Umbilical cord (tissue), 2 donors: ENCODE results near the gene CLIP3. TPM values are rescaled to one million over a fixed set of nuclear protein-coding genes. Genes with fewer than 3 reads are reported as not detected.
A peak's percentile ranks its signal among the peaks of the same experiment; 100 is the strongest.
"Not testable (repeated sequence)": the region's sequence is repeated elsewhere in the genome, so short reads cannot be mapped to it uniquely, and the experiment has no call there.

Source experiments
- DNase-seq: peaks from one replicate; pipeline ENCODE4 v3.0.0-alpha.2; 2015; ENCODE audit warnings: low spot score
- total RNA-seq: library from RNA; depleted of rRNA; stranded (reverse); fragments of >200 nt; gene quantifications from one replicate; pipeline ENCODE4 v1.2.3, GENCODE V29; 2014; ENCODE audit warnings: low replicate concordance; ENCODE audit not compliant: insufficient read depth

The CLIP3 gene
- total RNA-seq, 1 donor from 2014 or later = 3.9 TPM

GRCh38 chr19:36008336-36008978, 24.2 kb downstream of the CLIP3 start, which contains the start of gene SYNE4:
SYNE4 (minus strand) TSS chr19:36008813; CDS start chr19:36008681, 132 bp downstream.
- no peak for DNase-seq

DNA sequence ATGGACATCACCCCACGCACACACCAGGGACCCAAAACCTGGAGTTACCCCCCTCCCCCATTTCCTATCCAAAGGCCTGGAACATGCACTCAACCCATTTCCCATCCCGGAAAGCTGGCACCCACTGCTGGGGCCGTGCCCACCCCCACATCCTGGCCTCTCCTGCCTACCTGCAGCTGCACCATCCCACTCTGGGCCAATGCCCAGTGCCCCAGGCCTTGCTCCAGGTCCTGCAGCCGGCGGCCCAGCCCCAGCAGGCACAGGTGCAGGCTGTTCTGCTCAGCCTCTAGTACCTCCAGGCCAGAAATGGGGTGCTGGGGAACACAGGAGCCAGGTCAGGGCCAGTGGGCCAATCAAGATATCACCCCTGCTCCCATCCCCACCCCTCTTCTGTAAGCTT, 25.7 kb downstream of the CLIP3 start:
- no peak for DNase-seq

- no peak for DNase-seq
Observed at GRCh38 chr19:36003284-36003683, 29.4 kb downstream of the CLIP3 start.

- no peak for DNase-seq
Observed at GRCh38 chr19:36001605-36002004, 31.1 kb downstream of the CLIP3 start.

DNA sequence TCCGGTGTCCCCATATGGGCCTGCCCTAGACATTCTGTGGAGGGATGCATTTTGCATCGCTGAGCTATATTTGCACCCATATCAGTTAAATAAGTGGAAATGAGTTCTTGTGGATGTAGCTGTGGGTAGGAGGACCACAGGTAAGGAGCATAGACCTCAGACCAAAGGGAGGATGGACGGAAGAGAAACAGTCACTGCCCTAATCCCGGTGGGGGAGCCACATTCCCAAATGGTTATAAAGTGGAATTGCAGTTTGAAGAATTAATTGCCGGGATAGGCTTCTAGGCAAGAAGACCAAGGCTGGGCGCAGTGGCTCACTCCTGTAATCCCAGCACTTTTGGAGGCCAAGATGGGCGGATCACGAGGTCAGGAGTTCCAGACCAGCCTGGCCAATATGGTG, 35.9 kb downstream of the CLIP3 start:
- no peak for DNase-seq

DNA sequence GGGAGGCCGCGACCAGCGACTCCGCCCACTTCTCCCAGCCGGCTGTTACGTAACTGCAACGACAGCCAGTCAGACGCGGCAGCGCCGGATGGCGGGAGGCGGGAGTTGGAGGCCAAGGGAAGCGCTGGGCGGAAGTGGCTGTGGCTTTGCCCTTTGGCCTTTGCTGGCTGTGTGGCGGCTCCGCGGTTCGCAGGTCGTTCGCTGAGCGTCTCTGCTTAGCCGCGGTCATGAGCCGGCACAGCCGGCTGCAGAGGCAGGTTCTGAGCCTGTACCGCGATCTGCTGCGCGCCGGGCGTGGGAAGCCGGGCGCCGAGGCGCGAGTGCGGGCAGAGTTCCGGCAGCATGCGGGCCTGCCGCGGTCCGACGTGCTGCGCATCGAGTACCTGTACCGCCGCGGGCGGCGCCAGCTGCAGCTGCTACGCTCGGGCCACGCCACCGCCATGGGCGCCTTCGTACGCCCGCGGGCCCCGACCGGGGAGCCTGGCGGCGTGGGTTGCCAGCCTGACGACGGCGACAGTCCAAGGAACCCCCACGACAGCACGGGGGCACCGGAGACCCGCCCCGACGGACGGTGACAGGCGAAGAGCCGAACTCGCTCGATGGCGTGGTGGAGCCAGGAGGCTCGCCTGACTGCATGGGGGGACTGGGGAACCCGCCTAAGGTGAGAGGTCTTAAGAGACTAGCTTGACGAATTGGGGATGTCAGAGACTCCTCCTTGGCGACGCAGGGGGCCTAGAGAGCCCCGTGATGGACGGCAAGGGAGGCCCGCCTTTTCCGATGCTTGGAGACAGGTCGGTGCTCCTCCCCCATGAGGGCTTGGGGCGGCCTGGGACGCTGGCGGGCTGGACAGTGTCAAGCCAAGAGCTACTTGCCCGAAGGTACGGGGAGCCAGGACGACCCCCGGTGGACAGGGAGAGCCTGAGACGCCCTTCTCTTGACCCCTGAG, 37.4 kb downstream of the CLIP3 start, which contains the start of gene SDHAF1:
SDHAF1 (plus strand) TSS at position 141 of the 946 bp plus-strand sequence; CDS start at position 228, 87 bp downstream.
- peak; percentile 97 for DNase-seq

DNA sequence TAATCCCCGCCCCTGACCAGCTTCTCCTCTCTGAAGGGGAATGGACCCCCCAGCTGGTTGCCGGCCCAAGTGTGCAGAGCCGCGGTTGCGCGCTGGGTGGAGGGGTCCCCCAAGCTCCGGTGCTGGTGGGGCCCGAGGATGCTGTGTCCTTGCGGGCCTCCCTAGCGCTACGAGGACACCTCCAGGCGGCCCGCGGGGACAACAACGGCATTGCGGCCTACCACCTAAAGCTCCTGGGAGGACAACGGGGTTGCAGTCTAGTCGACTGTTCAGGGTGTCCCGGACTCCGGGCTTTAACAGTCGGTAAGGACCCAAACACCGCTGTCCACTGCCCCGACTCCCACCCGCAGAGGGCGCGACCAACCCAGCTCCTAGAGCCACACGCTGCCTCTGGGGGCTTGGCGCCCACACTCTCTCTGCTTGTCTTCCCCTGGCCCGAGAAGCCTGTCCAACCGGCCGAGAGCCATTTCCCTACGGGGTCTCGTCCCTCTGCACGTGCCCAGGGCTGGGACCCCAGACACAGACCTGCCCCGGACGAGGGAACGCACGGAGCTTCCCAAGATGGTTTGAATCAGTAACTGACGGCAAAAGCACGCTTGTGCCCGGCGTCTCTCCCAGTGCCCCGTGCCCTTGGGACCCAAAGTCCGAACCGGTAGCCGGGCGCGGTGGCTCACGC, 38.6 kb downstream of the CLIP3 start:
- DNase-seq = peak; percentile 21

DNA sequence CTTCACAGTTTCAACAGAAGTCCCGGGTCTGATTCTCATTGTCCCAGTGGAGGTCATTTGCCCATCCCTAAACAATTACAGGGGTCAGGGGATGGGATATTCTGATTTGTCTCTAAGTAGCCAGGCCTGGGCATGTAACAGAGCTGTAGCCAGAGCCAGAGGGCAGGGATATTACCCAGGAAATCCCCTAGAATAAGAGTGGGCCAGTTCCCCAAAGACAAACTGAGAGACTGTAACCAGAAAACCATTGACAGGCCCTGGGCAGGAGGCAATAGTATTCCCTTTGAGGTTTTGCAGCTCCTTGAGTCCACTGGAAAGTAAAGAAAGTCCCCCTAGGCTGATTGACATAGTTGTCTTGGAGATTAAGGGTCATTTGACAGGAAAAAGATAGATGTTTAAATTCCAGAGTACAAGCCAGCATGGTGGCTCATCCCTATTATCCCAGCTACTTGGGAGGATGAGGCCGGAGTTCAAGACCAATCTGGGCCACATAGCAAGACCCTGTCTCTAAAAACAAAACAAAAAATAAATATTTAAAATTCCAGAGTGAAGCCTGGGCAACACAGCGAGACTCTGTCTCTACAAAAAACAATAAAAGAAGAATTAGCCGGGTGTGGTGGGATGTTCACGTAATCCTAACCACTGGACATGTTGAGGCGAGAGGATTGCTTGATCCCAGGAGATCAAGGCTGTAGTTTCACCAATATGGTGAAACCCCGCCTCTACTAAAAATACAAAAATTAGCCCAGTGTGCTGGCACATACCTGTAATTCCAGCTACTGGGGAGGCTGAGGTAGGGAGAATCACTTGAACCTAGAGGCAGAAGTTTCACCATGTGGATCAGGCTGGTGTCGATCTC, 39.5 kb downstream of the CLIP3 start:
- DNase-seq = no peak

DNA sequence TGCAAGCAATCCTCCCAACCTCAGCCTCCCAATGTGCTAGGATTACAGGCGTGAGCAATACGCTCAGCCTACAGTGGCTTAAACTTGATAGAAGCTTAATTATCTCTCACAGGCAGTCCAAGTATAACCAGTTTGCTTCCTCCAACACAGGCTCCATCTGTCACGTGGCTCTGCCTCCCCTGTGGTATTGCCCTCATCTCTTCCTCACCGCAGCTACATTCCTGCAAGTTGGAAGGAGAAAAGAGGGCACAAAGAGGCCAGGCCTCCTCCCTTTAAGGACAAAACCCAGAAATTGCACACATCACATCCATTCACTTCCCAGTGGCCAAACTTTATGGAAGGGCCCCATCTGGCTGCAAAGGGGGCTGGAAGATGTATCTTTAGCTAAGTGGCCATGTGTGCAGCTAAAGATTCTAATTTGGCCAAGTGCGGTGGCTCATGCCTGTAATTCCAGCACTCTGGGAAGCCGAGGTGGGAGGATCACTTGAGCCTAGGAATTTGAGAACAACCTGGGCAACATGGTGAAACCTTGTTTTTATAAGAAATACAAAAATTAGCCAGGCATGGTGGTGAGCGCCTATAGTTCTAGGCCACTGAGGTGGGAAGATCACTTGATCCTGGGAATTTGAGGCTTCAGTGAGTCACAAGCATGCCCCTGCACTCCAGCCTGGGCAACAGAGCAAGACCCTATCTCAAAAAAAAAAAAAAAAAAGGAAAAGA, 40.8 kb downstream of the CLIP3 start:
- DNase-seq = no peak

DNA sequence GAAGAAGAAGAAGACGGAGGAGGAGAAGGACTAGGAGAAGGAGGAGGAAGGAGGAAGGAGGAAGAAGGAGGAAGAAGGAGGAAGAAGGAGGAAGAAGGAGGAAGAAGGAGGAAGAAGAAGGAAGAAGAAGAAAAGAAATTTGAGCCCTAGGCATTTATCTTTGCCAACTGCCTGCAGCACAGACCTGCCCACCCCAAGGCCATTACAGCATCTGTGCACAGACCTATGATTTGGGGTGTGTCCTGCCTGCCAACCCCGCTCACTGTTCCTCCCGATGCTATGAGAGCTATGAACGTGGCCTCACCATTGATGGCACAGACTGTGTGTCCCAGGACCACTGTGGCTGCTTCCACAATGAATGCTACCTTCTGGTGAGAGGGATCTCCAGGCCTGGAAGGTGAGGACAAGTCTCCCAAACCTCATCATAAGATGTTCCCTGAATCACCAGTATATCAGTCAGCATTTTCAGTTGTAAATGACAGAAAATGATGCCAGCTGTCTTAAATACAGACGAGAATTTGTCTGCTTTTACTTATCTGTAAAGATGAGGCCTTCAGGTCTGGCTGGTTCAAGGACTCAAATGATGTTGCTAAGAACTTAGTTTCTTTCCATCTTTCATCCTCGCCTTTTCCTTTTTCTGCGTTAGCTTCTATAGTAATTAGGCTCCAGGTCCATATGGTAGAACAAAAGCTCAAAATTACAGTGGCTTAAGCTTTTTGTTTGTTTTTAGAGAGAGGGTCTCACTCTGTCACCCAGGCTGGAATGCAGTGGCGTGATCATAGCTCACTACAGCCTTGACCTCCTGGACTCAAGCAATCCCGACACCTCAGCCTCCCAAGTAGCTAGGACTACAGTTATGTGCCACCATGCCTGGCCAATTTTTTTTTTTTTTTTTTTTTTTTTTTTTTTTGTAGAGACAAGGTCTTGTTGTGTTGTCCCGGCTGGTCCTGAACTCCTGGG, 41.6 kb downstream of the CLIP3 start:
- no peak for DNase-seq

GRCh38 chr19:35990156-35990555, 42.5 kb downstream of the CLIP3 start:
- DNase-seq = no peak

GRCh38 chr19:35988824-35989223, 43.8 kb downstream of the CLIP3 start:
- DNase-seq = no peak

DNA sequence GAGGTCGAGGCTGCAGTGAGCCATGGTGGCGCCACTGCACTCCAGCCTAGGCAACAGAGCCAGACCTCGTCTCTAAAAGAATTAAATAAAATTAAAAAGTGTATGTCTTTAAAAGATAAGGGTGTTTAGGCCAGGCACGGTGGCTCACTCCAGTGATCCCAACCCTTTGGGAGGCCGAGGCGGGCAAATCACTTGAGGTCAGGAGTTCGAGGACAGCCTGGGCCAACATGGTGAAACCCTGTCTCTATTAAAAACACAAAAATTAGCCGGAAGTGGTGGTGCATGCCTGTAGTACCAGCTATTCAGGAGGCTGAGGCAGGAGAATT, 45.1 kb downstream of the CLIP3 start:
- DNase-seq = no peak

DNA sequence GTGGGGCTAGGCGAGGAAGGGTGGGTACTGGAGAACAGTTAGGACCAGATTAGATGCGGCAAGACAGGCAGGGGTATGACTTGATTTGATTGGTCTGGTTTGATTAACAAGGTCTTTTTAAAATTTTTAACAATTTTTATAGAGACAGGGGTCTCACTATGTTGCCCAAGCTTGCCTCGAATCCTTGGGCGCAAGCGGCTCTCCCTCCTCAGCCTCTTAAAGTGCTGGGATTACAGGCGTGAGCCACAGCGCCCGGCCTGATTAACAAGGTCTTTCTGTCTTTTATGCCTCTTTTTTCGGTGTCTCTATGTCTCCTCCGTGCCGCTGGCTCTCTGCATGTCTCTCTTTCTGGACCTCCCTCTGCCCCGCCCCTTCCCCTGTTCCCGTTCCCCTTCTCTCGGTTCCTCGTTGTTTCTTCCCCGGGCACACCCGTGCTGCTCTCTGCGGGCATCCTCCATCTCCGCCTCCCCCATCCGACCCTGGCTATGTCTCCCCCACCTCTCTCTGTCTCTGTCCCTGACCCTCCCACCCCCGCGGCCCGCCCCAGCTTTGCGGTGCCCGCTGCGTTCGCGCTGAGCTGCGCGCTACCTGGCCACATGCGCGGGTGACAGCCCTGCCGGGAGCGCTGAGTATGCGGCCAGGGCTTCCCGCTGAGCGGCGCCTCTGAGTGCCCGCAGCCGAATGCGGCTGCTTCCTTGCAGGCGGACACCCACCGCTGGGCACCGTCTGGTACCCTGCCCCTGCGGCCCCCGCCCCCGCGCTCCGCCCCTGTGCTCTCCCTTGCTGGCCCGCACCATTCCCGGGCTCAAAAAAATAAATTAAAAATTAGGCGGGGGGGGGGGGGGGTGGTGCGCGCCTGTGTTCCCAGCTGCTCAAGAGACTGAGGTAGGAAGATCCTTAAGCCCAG, 45.8 kb downstream of the CLIP3 start:
- peak; percentile 21 for DNase-seq

DNA sequence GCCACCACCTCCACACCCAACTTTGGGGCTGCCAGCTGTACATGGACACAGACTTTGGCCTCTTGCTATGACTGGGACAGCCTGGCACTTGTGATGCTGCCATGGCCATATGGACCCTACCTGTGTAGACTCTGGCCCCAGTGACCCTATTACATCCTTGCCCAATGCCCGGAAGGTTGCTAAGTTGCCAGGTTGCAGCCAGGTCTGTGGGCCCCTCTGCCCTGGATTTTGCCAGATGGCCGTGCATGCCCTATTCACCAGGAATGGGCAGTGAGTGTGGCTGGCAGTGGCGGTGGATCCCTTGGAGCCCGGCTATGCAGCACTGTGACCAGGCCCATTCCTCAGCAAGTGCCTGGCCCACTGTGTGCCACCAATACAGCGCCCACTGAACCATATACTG, 46.6 kb downstream of the CLIP3 start:
- no peak for DNase-seq

- DNase-seq = no peak
Observed at GRCh38 chr19:35983177-35983576, 49.5 kb downstream of the CLIP3 start.

DNA sequence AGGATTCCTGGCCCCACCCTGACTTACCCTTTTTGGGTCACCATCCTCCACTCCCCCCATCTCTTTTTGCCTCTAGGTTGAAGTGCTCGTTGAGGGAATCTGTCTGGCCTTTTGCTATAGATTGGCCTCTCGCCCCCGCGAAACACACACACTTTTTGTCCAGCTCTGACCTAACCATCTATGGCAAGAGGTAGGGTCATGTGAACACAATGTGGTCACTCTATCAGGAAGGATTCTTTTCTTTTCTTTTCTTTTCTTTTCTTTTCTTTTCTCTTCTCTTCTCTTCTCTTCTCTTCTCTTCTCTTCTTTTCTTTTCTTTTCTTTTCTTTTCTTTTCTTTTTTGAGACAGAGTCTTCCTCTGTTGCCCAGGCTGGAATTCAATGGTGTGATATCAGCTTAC, 51.7 kb downstream of the CLIP3 start:
- not testable (repeated sequence) for DNase-seq

DNA sequence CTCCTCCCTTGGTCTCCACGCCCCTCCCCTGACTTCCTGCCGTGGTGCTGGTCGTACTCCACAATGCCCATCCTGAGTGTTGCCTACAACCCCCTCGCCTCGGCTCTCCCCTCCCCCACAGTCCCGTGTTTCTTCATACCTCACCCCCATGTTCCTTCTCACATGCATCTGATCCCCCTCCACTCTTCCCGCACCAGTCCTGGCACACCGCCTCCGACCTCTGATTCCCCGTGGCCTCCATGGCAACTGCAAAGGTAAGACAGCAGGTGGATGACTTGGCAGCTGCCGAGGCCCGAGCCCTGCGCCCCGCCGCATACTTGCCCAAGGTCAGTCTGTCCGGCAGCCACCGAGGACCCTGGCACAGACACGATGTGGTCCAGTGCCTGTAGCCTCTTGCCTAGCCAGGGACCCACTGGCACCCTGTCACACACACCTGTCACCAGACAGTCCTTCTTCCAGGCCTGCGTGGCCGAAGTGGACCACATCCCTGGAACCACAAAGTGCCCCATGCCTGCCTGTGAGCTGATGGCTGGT, 53.8 kb downstream of the CLIP3 start:
- DNase-seq = no peak
